HG02798 (cell line): ENCODE results near the gene RAB7B.
"Not testable (repeated sequence)": the region's sequence is repeated elsewhere in the genome, so short reads cannot be mapped to it uniquely, and the experiment has no call there.

ENCODE experiments used
- ATAC-seq: cut with Tn5 transposase; IDR thresholded peaks from one replicate; pipeline ENCODE4 v1.9.1; 2021; ENCODE audit warnings: mild to moderate bottlenecking; ENCODE audit not compliant: unreplicated experiment, poor library complexity

The RAB7B gene

DNA sequence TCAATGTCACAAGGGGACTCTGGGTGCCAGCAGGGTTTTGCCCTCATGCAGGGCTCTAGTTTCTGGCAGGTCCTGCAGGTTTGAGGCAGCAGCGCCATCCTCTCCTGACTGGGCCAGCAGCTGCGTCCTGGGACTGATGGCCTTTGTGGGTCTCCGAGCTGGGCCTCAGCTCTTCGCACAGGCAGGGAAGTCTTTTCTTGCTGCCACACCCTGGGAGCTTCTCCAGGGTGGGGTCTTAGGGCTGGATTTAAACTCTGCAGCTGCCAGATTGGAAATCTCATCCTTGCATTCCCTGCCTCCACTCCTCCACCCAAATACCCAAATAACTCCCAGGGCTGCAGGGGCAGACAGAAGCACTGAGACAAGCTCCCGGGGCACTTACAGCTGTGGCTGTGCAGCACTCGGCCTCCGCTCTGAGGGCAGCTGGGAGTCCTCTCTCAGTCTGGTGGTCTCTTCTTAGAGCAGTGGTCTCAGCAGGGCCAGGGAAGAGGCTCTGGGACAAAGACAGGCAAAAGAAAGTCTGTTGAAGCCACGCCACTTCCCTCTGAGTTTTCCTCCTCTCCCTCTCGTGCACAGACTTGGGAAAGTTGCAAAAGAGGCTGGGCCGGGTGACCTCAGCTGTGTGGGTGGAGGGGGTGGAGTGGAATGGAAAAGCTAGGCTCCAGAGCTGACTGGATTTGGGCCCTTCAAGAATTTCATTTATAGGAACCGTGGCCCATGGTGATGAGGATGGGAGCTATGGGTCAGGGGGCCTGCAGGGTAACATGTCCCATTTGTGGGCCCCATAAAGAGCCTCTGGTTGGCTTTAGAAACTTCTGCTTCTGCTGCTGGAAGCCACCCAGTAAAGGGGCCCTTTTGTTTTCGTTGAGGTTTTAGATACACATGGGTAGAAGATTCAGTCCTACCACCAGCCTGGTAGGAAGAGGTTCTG is at the start of gene RAB7B:
RAB7B (minus strand) TSS at position 525 of the 931 bp plus-strand sequence. CDS start 9,260 bp downstream, outside the sequence.
- ATAC-seq = no peak

GRCh38 chr1:206052231-206052865 is 49.2 kb upstream of the RAB7B start:
- ATAC-seq = not testable (repeated sequence)

DNA sequence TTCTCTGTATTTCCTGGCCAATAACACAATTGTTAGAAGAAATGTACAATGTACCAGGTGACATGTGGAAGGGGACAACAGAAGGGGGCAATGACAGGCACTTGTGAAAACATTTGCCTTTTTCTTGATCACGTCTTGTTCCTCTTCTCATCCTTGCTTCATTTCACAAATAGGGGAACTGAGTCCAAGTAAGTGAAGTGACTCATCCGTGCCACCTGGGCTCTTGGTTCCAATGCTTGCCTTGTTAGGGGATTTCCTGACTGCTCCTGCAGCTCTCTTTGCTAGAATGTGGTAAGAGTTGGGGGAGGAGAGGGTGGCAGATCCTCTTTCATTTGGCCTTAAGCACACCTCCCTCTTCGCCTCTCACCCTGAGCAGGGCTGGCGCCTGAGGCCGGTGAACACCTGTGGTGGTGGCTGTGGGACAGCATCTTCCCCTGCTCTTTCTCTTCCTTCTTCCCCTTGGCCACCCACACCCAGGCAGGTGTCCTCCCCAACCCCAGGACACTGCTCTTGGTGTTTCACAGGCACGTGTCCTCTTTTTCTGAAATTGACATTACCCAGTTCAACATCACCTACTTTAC is 47.5 kb upstream of the RAB7B start:
- ATAC-seq = peak; percentile 88

DNA sequence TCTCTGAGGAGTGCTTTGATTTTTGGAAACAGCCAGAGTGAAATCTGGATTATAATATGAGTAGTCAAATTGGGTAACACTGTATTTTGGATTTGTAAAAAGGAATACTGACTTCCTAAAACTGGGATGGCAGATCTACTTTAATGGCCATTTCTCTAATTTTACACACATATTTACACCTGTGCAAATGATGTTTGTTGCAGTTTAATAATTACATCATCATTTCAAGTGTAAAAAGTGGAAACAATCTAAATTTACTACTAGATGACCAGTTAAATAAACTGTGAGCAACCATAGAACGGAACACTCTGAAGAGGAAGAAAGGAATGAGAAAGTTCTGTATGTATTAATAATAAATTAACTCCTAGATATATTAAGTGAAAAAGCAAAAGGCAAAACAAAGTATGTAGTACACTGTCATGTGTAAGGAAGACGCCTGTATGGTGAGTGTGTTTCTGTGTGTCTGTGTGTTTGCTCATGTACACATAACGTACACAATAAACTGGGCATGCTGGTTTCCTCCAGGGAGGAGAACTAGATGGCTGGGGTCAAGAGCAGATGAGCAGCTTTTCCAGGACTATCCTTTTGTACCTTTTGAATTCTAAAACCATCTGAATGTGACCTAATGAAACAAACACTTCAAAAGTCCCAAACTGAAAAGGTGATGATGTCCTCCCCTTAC is 46.9 kb upstream of the RAB7B start:
- no peak for ATAC-seq

DNA sequence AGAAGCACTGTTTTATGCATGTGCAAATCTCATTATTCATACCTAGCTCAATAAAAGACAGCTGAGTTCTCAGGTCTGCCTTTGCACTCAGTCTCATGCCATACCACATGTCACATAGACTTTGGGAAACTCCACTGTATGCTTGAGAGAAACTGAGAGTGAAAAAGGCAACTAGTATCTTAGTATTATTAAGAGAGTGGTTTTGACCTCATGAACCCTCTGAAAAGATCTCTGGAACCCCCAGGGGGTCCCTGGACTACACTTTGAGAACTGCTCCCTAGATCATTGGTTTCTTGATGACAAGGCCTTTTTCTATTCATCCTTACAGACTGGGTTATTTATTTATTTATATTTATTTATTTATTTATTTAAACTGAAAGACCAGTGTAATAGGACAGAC is 46.1 kb upstream of the RAB7B start:
- ATAC-seq = peak; percentile 40

DNA sequence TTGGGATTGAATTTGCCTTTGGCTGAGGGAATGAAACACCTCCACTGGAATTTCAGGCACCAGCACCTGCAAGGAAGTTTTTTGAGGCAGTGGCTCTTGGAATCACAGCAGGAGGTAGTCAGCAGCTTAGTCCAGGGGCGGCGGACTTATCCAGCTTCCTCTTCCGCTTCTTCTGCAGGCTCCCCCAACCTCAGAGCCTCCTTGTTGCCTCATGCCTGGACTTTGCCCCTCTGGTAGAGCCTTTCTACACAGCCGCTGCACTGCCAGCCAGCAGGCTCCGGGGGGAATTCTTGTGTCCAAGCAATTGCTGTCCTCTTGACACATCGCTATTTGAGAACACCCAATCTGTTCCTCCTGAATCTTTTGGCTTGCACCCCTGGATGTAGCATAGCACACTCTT is 45.4 kb upstream of the RAB7B start:
- ATAC-seq = no peak

DNA sequence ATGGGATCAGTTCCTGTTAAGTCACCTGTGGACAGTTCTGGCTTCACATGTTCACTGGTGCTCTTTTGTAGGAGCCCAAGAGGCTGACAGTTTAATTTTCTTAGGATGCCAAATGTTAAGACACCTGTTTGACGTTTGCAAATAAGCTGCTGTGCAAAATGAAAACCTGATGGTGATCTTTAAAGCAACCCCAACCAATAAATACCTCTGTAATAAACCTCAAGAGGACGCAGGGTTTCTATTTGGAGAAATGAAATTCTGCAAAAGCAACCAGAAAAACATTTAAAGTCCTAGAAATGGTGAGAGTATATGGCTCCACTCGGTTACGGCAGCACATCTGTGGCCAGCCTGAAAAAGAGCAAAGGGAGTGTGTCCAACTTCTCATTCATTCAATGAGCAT is 44.1 kb upstream of the RAB7B start:
- ATAC-seq = no peak

DNA sequence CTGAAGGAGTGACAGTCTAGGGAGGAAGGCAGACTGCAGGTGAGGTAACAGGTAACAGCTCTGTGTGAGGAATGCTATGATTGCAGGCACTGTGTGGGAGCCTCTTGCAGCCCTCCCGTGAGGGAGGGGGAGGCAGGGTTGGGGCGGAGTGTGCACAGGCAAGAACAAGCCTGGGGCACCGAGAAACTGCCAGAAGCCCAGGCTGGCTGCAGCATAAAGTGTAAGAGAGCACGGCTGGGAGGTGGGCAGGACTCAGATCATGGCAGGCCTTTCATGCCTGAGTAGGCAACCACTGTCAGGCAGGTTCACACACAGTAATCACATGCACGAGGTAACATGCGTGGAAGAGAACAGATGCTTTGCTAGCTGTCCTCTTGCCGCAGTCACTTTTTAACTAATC is 38.4 kb upstream of the RAB7B start:
- no peak for ATAC-seq

- ATAC-seq = no peak
Observed at GRCh38 chr1:206040328-206040727, 37.1 kb upstream of the RAB7B start.

DNA sequence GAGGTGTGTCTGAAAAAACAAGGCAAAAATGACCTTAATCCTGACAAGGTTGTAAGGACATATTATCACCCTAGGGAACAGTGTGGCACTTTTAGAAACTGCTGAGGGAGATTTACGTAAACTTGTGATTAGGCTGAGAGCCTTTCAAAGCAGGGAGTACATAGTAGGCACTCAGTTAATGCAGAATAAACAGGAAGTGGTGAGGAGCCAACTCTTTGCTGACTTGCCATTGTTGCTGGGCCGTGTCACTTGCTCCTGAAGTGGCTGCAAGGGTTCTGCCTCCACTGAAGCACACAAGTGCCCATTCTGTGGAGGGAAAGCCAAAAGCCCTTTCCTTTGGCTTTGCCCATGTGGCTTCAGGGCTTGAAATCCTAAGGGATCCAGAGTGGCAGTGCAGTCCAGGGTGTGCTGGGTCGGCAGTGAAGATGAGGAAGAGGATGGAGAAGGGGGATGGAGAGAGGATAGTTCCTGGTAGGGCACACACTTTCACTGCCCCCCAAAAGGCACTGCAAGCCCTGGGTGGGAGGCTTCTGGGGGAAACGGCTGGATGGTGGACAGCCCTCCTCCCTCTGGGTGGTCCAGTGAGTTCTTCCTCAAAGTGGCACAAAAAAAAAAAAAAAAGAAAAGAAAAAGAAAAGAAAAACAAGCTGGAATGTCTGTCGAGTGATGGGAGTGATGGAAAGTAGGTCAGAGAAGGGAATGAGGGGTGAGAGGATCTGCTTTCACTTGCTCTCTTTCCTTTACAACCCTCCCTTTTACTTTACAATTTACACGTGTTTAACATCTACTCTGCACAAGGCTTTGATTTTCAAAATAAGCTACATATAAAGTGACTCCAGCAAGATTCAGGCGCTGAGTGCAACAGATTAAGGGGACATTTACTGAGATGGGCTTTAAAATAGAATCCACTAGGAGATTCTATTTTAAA is 36.1 kb upstream of the RAB7B start:
- ATAC-seq = no peak

DNA sequence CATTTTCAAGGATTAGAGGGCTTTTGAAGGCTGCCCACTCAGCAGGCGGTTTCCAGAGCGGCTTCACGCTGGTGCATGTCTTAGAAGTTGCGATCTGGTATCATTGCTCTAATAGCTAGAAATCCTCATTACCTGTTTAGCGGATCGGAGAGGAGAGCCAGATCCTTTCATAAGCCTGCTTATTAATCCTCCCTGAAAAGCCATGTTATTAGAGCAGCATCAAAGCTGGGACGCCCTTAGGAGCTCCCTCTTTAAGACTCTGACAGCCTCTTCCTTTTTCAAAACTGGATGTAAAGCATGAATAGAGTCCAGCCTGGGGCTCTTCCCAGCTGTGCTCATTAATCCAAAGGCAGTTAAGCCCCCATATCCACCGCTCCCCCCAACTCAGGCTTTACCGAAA is 34.4 kb upstream of the RAB7B start:
- ATAC-seq = no peak

DNA sequence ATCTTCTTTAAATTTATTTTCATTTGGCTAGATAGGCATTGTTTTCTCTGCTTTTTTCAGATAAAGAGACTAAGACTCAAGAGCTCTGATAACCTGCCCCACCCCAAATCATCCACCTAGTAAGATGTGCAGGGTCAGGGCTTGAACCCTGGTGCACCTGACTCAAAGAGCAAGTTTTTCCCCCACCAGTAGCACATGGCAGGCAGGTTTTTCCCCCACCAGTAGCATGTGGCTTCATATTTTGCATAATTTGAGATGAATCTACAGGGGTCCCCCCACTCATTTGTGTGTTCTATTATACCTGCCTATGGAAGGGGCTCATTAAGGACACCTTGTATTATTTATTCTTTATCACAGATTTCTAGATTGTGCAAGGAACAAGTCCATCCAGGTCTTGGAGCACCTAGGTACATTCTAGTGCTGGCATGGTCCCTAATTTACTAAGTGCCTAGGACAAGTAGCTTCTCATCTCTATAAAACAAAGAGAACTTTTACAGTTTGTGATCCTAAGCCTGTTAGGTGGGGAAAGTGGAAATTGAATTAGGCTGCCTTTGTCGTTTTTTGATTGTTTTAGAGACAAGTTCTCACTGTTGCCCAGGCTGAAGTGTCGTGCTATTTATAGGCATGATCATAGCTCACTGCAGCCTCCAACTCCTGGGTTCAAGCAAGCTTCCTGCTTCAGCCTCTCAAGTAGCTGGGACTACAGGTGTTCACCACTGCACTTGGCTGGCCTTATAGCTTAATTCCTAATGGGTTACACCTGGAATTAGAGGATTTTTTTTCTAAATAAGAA is 33.7 kb upstream of the RAB7B start:
- ATAC-seq = peak; percentile 34

GRCh38 chr1:206035027-206035426 is 31.8 kb upstream of the RAB7B start:
- ATAC-seq = no peak

- no peak for ATAC-seq
Observed at GRCh38 chr1:206032380-206033140, 29.4 kb upstream of the RAB7B start.

DNA sequence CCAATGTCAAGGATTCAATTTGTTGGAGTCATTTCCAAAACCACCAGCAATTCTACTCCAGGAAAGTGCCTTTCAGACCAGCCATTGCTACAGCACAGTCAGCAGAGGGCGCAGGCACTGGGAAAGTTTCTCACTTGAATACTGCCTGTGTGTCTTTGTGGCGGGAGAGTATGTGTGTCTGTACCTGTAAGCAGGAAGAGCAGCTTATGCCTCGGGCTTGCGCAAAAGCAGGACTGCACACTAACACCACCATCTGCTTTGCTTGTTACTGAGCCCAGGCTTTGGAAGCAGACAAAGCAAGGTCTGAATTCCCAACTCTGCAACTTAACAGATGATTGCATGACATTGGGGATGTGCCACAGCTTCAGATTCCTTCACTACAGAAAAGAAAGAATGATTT is 27.5 kb upstream of the RAB7B start:
- ATAC-seq = peak; percentile 85

- ATAC-seq = no peak
Observed at GRCh38 chr1:206030191-206030590, 27.0 kb upstream of the RAB7B start.

GRCh38 chr1:206029484-206029883 is 26.3 kb upstream of the RAB7B start:
- no peak for ATAC-seq

DNA sequence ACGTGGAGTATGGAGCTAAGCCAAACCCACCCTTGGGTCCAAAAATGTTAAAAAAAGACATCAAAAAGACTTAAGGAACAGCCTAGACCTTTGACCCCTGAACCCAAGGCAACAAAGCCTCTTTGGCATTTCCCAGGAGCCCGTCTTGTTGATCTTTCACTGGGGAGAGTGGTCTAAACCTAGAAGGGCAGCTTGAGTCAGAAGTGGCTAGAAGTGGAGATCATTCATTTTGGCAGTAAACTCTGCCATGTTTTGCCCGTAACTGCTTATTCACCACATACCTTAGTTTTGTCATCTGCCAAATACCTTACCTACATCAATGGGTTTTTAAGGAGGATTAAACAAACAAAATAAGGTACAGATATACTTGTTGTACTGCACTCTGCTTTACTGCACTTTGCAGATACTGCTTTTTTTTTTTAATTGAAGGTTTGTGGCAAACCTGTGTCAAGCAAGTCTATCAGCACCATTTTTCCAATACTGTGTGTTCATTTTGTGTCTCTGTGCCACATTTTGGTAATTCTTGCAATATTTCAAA is 22.2 kb upstream of the RAB7B start:
- no peak for ATAC-seq
